ENCODE data around the gene ACVR2A.

Gene ACVR2A

DNA sequence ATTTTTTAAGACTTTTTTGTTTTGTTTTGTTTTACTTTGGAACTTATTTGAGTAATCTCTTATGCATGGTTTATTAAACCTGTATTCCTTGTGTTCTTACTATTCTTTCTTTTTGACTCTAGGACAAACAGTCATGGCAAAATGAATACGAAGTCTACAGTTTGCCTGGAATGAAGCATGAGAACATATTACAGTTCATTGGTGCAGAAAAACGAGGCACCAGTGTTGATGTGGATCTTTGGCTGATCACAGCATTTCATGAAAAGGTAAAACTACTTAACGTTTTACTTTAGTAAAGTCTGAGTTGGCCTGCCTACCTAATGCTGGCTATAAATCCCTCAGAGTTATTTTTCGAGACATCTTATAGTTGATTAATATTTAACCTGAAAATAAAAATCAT is 72.3 kb downstream of the ACVR2A start:
- TF ChIP-seq, protein P1, sequence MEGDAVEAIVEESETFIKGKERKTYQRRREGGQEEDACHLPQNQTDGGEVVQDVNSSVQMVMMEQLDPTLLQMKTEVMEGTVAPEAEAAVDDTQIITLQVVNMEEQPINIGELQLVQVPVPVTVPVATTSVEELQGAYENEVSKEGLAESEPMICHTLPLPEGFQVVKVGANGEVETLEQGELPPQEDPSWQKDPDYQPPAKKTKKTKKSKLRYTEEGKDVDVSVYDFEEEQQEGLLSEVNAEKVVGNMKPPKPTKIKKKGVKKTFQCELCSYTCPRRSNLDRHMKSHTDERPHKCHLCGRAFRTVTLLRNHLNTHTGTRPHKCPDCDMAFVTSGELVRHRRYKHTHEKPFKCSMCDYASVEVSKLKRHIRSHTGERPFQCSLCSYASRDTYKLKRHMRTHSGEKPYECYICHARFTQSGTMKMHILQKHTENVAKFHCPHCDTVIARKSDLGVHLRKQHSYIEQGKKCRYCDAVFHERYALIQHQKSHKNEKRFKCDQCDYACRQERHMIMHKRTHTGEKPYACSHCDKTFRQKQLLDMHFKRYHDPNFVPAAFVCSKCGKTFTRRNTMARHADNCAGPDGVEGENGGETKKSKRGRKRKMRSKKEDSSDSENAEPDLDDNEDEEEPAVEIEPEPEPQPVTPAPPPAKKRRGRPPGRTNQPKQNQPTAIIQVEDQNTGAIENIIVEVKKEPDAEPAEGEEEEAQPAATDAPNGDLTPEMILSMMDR (IDR thresholded peaks at IDR 0.05; ENCODE audit: low read depth, low read length): no peak
- no peak overlapping the region for H3K4me3 ChIP-seq (ENCODE audit: low read depth, low read length)

DNA sequence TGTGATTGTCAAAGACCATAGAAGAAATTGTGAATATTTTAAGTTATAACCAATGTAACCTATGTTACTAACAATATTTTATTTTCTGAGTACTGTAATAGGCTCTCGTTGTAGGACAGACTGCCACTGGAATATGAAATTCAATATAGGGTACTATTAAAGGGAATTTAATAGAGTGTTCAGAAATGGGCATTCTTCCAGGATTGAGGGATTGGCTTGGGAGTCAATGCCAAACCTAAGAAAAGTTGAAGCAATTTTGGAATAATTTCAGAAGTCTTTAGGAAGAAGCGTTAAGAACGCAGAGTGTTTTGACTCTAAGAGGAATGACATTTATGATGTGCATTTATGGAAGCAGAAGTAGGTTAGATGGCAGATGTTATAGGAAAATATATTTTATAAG is 79.0 kb downstream of the ACVR2A start:
- TF ChIP-seq, protein P1 (IDR thresholded peaks at IDR 0.05; ENCODE audit: low read depth, low read length): no peak
- H3K4me3 ChIP-seq (ENCODE audit: low read depth, low read length): no peak overlapping the region

DNA sequence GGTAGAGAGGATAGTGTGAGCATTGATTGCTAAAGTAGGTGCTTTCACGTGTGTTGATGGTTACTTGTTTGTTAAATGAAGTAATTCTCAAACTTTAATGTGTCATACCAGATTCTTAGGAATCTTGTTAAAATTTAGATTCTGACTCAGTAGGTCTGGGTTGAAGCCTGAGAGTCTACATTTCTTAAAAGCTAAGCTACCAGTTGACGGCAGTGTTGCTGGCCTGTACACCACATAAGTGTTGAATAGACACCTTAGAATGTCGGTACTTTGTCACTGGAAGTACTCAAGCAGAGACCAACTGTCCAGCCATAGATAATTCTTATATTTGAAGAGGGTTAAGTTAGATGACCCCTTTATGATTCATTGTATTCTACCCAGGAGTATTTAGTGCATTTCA is 79.8 kb downstream of the ACVR2A start:
- no peak overlapping the region for H3K4me3 ChIP-seq (ENCODE audit: low read depth, low read length)
- TF ChIP-seq, protein P1 (IDR thresholded peaks at IDR 0.05; ENCODE audit: low read depth, low read length): no peak

DNA sequence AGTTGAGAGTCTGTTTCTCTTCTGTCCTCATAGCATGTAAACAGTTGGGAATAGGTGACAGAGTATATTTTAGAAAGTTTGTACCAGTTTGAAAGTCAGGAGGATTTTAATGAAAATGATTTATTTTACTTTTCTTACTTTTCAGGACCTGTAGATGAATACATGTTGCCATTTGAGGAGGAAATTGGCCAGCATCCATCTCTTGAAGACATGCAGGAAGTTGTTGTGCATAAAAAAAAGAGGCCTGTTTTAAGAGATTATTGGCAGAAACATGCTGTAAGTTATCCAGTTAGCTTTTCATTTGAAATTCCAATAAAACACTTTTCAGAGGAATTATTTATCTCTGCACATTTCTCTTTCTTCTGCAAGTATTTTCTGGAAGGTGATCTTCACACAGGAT is 81.1 kb downstream of the ACVR2A start:
- no peak overlapping the region for H3K4me3 ChIP-seq (ENCODE audit: low read depth, low read length)
- TF ChIP-seq, protein P1 (IDR thresholded peaks at IDR 0.05; ENCODE audit: low read depth, low read length): no peak

DNA sequence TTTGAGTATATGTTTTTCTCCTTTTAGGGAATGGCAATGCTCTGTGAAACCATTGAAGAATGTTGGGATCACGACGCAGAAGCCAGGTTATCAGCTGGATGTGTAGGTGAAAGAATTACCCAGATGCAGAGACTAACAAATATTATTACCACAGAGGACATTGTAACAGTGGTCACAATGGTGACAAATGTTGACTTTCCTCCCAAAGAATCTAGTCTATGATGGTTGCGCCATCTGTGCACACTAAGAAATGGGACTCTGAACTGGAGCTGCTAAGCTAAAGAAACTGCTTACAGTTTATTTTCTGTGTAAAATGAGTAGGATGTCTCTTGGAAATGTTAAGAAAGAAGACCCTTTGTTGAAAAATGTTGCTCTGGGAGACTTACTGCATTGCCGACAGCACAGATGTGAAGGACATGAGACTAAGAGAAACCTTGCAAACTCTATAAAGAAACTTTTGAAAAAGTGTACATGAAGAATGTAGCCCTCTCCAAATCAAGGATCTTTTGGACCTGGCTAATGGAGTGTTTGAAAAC is 82.3 kb downstream of the ACVR2A start:
- H3K4me3 ChIP-seq (ENCODE audit: low read depth, low read length): no peak overlapping the region
- TF ChIP-seq, protein P1 (IDR thresholded peaks at IDR 0.05; ENCODE audit: low read depth, low read length): no peak

DNA sequence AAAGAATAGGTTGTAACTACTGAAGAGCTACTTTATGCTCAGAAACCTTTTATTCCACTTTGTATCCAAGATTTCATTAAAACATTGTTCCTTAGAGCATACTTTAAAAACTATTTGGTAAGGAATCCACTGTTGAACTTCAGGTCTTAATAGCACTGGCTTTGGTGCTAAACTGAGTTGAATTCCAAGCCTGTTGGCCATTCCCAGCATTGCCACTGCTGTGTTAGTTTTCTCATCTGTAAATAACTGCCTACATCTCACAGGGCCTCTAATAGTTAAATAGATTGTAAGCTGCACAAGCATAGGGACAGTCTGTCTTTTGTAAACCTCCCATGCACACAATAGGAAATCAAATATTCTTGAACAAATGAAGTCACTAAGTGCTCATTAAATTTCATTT is 89.1 kb downstream of the ACVR2A start:
- no peak overlapping the region for H3K4me3 ChIP-seq (ENCODE audit: low read depth, low read length)
- TF ChIP-seq, protein P1 (IDR thresholded peaks at IDR 0.05; ENCODE audit: low read depth, low read length): no peak

DNA sequence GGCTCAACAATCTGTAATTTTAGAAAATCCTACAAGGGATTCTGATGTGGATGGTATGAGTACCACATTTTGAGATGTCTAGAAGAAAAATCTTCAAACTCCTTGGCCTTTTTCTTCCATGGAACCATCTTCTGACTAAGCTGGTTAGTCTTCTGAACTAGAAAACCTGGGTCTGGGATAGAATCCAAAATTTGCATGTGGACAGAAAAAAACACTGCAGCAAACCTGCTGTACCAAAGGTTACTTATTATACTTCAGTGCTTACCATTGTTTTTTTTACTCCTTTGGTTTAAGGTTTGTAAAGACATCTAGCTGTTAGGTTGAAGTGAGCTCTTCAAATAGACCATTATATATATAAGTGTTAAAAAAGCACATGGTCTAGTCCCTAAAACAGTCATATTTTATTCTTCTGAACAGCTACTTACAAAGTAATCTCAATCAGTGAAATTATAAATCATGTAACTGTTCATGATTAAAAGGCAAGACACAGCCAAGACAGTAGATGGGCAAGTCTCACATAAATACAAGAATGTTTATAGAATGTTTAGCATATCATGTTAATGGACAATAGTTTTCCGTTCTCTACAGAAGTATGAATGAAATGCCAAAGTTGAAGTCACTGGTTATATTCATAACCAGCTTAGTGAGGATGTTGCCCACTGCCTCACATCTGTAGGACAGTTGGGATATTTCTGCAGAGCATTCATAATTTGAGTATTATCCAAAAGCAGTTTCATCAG is 90.2 kb downstream of the ACVR2A start:
- TF ChIP-seq, protein P1 (IDR thresholded peaks at IDR 0.05; ENCODE audit: low read depth, low read length): no peak
- H3K4me3 ChIP-seq (ENCODE audit: low read depth, low read length): no peak overlapping the region
